Measurements from ENCODE around the gene TGM2. TPM values are rescaled to one million over a fixed set of nuclear protein-coding genes. Genes with fewer than 3 reads are reported as not detected.
A peak's percentile ranks its signal among the peaks of the same experiment; 100 is the strongest.

TGM2 gene
- total and polyA plus RNA-seq, 9 of the 15 experiments (the other 6 are each of a cell fraction or from before 2014, with no cell fraction given), result 5.5 to 78.5 (median 37.6) TPM

- TF ChIP-seq ZBTB43 (CRISPR knock-in tag; IDR thresholded peaks at IDR 0.05) (no peak), ZNF311 (CRISPR knock-in tag; IDR thresholded peaks at IDR 0.05) (no peak), TGIF2 (CRISPR knock-in tag; IDR thresholded peaks at IDR 0.05) (0 out of 2 replicates have a peak, but pooled peaks have one; percentile 38), SRF (CRISPR knock-in tag; IDR thresholded peaks at IDR 0.05) (0 out of 4 replicates have a peak, but pooled peaks of 1 of the 2 experiments have one; percentile 32), ZNF134 (CRISPR knock-in tag; conservative IDR thresholded peaks at IDR 0.05) (no peak), FOS (IDR thresholded peaks at IDR 0.05; ENCODE audit: extremely low read depth, insufficient read length) (no peak), RBFOX2 (IDR thresholded peaks at IDR 0.05; ENCODE audit: low read depth, low read length) (peak; percentile 82), ZBTB12 (CRISPR knock-in tag; IDR thresholded peaks at IDR 0.05) (no peak; the same call in 1 of the 2 replicates), ZNF592 (IDR thresholded peaks at IDR 0.05) (peak; percentile 67; the same call in 1 of the 2 replicates), ZNF133 (CRISPR knock-in tag; IDR thresholded peaks at IDR 0.05) (no peak), VEZF1 (CRISPR knock-in tag; IDR thresholded peaks at IDR 0.05) (peak; percentile 60; the same call in 1 of the 2 replicates), BACH1 (tag; IDR thresholded peaks at IDR 0.05) (no peak), COPS2 (conservative IDR thresholded peaks at IDR 0.05) (no peak), TCF7L2 (IDR thresholded peaks at IDR 0.05; ENCODE audit: low read depth, low read length) (no peak), SMAD2 (IDR thresholded peaks at IDR 0.05; ENCODE audit: low read depth, low read length) (no peak), IRF2 (CRISPR knock-in tag; IDR thresholded peaks at IDR 0.05) (no peak), FOXO4 (CRISPR knock-in tag; IDR thresholded peaks at IDR 0.05) (no peak), MECOM (CRISPR knock-in tag; IDR thresholded peaks at IDR 0.05) (no peak)
Observed at GRCh38 chr20:38165089-38165965, at the start of gene TGM2 (continued).
